ENCODE data around the gene NFAT5.

- TF ChIP-seq CTCF (IDR thresholded peaks at IDR 0.05) (no peak), POLR2A (IDR thresholded peaks at IDR 0.05) (no peak)
These were observed 128.2 kb downstream of the NFAT5 start for GRCh38 chr16:69693916-69694315.
